Mucosa of stomach (tissue), 1 donor: Measurements from ENCODE around the gene KCNJ15.

Source experiments
- H3K27me3 ChIP-seq: one replicate; pipeline ENCODE4 v1.7.0; 2013; ENCODE audit warnings: mild to moderate bottlenecking, low read length; ENCODE audit not compliant: control insufficient read depth, insufficient read depth
- H3K36me3 ChIP-seq: one replicate; pipeline ENCODE4 v1.7.0; 2013; ENCODE audit warnings: low read length; ENCODE audit not compliant: control insufficient read depth, insufficient read depth
- H3K4me1 ChIP-seq: one replicate; pipeline ENCODE4 v1.7.0; 2013; ENCODE audit warnings: mild to moderate bottlenecking, low read length; ENCODE audit not compliant: control insufficient read depth, insufficient read depth
- H3K4me3 ChIP-seq: one replicate; pipeline ENCODE4 v1.7.0; 2013; ENCODE audit warnings: low read length
- H3K9ac ChIP-seq: one replicate; pipeline ENCODE4 v1.7.0; 2013; ENCODE audit warnings: mild to moderate bottlenecking, low read length, moderate library complexity
- H3K9me3 ChIP-seq: one replicate; pipeline ENCODE4 v1.7.0; 2013; ENCODE audit warnings: mild to moderate bottlenecking, low read length, moderate library complexity; ENCODE audit not compliant: control insufficient read depth
- donor health status: Pancreatic carcinoma.

Gene KCNJ15

GRCh38 chr21:38295997-38296764, 39.4 kb downstream of the KCNJ15 start:
- Histone ChIP-seq H3K36me3 (no peaks in the 10 kb centered on the region), H3K4me1 (peaks cover 32% of the 10 kb centered on the region), H3K4me3 (no peak overlapping the region), H3K9me3 (no peaks in the 10 kb centered on the region), H3K9ac (no peak overlapping the region), H3K27me3 (no peaks in the 10 kb centered on the region)

- Histone ChIP-seq H3K36me3 (no peaks in the 10 kb centered on the region), H3K9ac (no peak overlapping the region), H3K4me1 (peaks cover 28% of the 10 kb centered on the region), H3K27me3 (no peaks in the 10 kb centered on the region), H3K9me3 (no peaks in the 10 kb centered on the region), H3K4me3 (no peak overlapping the region)
Observed at GRCh38 chr21:38297194-38297631, 40.4 kb downstream of the KCNJ15 start.

DNA sequence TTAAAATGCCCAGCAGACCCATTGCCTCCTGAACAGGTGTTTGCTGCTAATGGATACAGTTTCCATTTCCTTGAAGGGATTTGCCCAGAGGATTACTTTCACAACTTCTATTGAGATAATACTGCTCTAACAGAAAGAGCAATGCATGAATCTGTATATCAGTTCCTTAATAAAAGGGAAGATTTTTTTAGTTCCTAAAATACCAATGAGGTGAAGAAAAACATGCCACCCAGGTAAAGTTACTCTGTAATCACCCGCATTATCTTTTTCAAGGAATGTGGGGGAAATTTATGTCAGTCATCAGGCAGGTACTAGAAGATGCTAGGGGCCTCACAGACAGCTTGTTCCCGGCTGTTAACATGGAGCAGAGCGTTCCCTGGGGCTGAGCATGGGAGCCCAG, 41.1 kb downstream of the KCNJ15 start:
- Histone ChIP-seq H3K4me1 (peaks cover 23% of the 10 kb centered on the region), H3K9me3 (no peaks in the 10 kb centered on the region), H3K4me3 (no peak overlapping the region), H3K27me3 (no peaks in the 10 kb centered on the region), H3K9ac (no peak overlapping the region), H3K36me3 (no peaks in the 10 kb centered on the region)

DNA sequence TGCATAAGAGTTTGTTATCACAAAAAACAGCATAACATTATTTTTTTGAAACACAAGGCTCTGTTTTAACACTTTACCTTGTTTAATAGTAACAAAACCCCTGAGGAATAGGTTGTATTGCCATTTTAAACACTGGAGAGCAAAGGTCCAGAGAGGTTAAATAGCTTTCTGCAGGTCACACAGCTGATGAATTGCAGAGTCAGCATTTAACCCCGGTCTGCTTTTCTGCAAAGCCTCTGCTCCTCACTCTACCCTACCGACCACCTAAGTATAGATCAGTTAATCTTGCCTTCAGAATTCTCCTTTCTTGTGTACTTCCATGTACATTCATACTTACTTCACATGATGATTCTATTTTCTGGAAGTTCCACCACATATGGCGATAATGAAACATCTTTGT, 42.0 kb downstream of the KCNJ15 start:
- peaks cover 13% of the 10 kb centered on the region for H3K4me1 ChIP-seq
- H3K36me3 ChIP-seq, result no peaks in the 10 kb centered on the region
- H3K4me3 ChIP-seq, result no peak overlapping the region
- H3K27me3 ChIP-seq, result no peaks in the 10 kb centered on the region
- H3K9ac ChIP-seq, result no peak overlapping the region
- no peaks in the 10 kb centered on the region for H3K9me3 ChIP-seq

DNA sequence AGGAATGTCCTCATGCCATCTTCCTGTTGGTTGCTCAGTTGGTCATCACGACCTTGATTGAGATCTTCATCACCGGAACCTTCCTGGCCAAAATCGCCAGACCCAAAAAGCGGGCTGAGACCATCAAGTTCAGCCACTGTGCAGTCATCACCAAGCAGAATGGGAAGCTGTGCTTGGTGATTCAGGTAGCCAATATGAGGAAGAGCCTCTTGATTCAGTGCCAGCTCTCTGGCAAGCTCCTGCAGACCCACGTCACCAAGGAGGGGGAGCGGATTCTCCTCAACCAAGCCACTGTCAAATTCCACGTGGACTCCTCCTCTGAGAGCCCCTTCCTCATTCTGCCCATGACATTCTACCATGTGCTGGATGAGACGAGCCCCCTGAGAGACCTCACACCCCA, 42.9 kb downstream of the KCNJ15 start:
- Histone ChIP-seq H3K27me3 (no peaks in the 10 kb centered on the region), H3K4me1 (peaks cover 9% of the 10 kb centered on the region), H3K9me3 (no peaks in the 10 kb centered on the region), H3K9ac (no peak overlapping the region), H3K4me3 (no peak overlapping the region), H3K36me3 (no peaks in the 10 kb centered on the region)

GRCh38 chr21:38300141-38300578, 43.4 kb downstream of the KCNJ15 start:
- no peaks in the 10 kb centered on the region for H3K9me3 ChIP-seq
- no peaks in the 10 kb centered on the region for H3K36me3 ChIP-seq
- peaks cover 9% of the 10 kb centered on the region for H3K4me1 ChIP-seq
- H3K27me3 ChIP-seq, result no peaks in the 10 kb centered on the region
- no peak overlapping the region for H3K4me3 ChIP-seq
- no peak overlapping the region for H3K9ac ChIP-seq

- Histone ChIP-seq H3K36me3 (no peaks in the 10 kb centered on the region), H3K4me3 (no peak overlapping the region), H3K4me1 (peaks cover 9% of the 10 kb centered on the region), H3K27me3 (no peaks in the 10 kb centered on the region), H3K9ac (no peak overlapping the region), H3K9me3 (no peaks in the 10 kb centered on the region)
Observed at GRCh38 chr21:38301321-38302214, 44.8 kb downstream of the KCNJ15 start.

DNA sequence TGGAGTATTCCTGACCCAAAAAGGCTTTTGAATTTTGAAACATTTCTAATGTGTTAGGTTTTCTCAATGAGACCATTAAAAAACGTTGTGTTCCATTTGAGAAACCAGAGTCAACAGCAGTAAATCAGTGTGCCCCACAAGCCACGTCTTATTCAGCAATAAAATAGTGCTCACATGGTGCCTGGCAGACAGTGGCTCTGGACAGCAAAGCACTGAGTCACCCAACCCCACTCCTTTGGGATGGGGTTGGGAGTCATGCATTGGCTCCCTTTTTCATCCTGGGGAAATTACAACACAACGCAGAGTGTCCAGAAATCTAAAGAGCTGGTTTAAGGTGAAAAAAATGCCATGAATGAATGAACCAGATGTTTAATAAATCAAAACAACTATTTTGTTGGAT, 46.5 kb downstream of the KCNJ15 start:
- H3K9me3 ChIP-seq, result no peaks in the 10 kb centered on the region
- no peak overlapping the region for H3K4me3 ChIP-seq
- H3K27me3 ChIP-seq, result no peaks in the 10 kb centered on the region
- no peak overlapping the region for H3K9ac ChIP-seq
- H3K36me3 ChIP-seq, result no peaks in the 10 kb centered on the region
- H3K4me1 ChIP-seq, result no peaks in the 10 kb centered on the region

GRCh38 chr21:38306433-38307141, 49.8 kb downstream of the KCNJ15 start:
- Histone ChIP-seq H3K4me3 (no peak overlapping the region), H3K4me1 (no peaks in the 10 kb centered on the region), H3K9ac (no peak overlapping the region), H3K27me3 (no peaks in the 10 kb centered on the region), H3K36me3 (no peaks in the 10 kb centered on the region), H3K9me3 (no peaks in the 10 kb centered on the region)

DNA sequence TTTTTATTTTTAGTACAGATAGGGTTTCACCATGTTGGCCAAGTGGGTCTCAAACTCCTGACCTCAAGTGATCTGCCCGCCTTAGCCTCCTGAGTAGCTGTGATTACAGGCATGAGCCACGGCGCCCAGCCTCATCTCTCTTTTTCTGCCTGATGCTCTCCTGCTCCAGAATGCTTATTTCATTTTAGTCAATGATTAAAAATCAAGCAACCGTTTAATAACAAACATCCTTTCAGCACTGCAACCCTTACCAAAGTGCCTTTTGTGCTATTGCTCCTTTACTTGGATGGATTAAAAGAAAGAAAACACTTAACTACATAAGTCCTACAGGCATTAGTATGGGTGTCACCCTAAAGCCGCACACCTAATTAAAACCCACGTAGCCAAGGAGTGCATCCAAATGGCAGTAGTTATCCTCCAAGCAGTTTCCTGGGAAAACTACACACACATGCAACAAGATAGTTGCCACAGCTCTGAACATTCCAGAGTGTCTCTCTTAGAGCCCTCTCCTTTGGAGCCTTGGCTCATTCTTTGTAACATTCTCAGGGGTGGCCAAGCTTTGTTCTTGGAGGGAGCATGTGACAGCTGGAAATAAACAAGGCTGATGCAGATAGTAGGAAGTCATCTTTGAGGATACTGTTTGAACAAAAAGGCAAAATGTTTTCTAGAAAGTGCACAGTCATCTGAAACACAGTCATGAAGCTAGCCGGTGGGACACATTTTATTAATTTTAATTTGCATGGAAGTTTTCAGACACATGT, 51.2 kb downstream of the KCNJ15 start:
- no peaks in the 10 kb centered on the region for H3K27me3 ChIP-seq
- H3K4me1 ChIP-seq, result no peaks in the 10 kb centered on the region
- H3K9me3 ChIP-seq, result no peaks in the 10 kb centered on the region
- no peak overlapping the region for H3K9ac ChIP-seq
- H3K36me3 ChIP-seq, result no peaks in the 10 kb centered on the region
- no peak overlapping the region for H3K4me3 ChIP-seq

DNA sequence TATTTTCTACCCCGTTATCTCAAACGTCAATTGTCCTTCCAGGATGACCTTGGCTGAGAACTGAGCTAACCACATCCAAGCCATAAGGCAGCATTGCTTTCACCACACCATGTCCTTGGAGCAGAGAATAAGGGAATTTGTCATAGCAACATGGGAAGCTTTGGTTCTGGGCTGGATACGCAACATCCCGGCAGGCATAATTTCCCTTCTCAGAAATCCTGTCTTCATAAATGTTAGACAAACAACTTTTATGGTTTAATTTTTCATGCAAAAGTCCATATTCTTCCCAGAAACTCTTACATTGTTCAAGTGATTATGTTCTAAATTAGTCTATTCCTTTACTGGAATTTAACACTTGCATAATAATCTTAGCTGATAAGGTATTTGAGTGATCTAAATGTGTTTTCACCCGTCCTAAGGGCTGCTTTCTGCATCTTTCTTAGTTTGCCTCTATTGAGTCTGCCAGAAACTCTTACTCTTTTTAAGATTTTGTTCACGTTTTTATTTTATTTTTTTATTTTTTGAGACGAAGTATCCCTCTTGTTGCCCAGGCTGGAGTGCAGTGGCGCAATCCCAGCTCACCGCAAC, 51.8 kb downstream of the KCNJ15 start:
- H3K4me3 ChIP-seq, result no peak overlapping the region
- H3K36me3 ChIP-seq, result no peaks in the 10 kb centered on the region
- no peaks in the 10 kb centered on the region for H3K9me3 ChIP-seq
- H3K27me3 ChIP-seq, result no peaks in the 10 kb centered on the region
- H3K9ac ChIP-seq, result no peak overlapping the region
- H3K4me1 ChIP-seq, result no peaks in the 10 kb centered on the region
